Neural progenitor cell (in vitro differentiated cells): ENCODE measurements around the gene SCUBE2.

ENCODE experiments used
- EZH2 ChIP-seq: fragments of 200-600 bp; sonication (generic); IDR thresholded peaks from 2 replicates; pipeline ENCODE4 v1.6.1; 2017; ENCODE audit warnings: antibody characterized with exemption, mild to moderate bottlenecking, moderate library complexity
- EZH2phosphoT487 ChIP-seq: fragments of 200-600 bp; sonication (generic); IDR thresholded peaks from 2 replicates; pipeline ENCODE4 v1.6.1; 2017; ENCODE audit warnings: antibody characterized with exemption
- TF ChIP-seq, protein P1 (sequence below): fragments of 200-600 bp; sonication (generic); IDR thresholded peaks from 2 replicates; pipeline ENCODE4 v1.5.1; 2017; ENCODE audit warnings: antibody characterized with exemption, mild to moderate bottlenecking

DNA sequence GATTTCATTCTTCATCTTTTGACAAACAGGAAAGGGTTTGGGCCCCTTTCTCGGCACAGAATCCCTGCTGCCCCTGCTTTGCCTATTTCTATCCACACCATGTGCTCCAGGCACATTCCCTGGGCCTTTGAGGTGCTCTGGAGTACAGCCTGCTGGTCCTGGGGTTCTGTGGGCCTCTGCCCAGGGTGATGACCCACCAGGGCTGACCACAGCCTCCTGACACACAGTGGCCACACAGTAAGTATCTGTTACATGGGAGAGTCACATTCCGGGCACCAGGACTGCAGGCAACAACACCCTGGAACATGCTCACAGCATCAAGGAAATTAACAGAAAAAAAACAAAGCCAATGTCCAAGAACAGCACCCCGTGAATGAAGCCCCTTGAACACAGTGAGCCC is 39.1 kb downstream of the SCUBE2 start:
- TF ChIP-seq, protein P1, sequence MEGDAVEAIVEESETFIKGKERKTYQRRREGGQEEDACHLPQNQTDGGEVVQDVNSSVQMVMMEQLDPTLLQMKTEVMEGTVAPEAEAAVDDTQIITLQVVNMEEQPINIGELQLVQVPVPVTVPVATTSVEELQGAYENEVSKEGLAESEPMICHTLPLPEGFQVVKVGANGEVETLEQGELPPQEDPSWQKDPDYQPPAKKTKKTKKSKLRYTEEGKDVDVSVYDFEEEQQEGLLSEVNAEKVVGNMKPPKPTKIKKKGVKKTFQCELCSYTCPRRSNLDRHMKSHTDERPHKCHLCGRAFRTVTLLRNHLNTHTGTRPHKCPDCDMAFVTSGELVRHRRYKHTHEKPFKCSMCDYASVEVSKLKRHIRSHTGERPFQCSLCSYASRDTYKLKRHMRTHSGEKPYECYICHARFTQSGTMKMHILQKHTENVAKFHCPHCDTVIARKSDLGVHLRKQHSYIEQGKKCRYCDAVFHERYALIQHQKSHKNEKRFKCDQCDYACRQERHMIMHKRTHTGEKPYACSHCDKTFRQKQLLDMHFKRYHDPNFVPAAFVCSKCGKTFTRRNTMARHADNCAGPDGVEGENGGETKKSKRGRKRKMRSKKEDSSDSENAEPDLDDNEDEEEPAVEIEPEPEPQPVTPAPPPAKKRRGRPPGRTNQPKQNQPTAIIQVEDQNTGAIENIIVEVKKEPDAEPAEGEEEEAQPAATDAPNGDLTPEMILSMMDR, result no peak
- TF ChIP-seq EZH2 (no peak), EZH2phosphoT487 (no peak)
